HG02970 (cell line): ENCODE measurements around the gene CLMN.
"Not testable (repeated sequence)": the region's sequence is repeated elsewhere in the genome, so short reads cannot be mapped to it uniquely, and the experiment has no call there.

Source experiments
- ATAC-seq: cut with Tn5 transposase; IDR thresholded peaks from one replicate; pipeline ENCODE4 v1.9.1; 2021; ENCODE audit warnings: mild to moderate bottlenecking, moderate library complexity, moderate number of reproducible peaks; ENCODE audit not compliant: unreplicated experiment, low FRiP score

CLMN gene

GRCh38 chr14:95206534-95206933 is 113.2 kb downstream of the CLMN start:
- ATAC-seq, result no peak

GRCh38 chr14:95204705-95205104 is 115.0 kb downstream of the CLMN start:
- ATAC-seq, result no peak

- ATAC-seq, result not testable (repeated sequence)
Measured at GRCh38 chr14:95201745-95202144, 118.0 kb downstream of the CLMN start.

GRCh38 chr14:95200404-95200803 is 119.3 kb downstream of the CLMN start:
- no peak for ATAC-seq

- ATAC-seq, result no peak
Measured at GRCh38 chr14:95199298-95199983, 120.3 kb downstream of the CLMN start.

- ATAC-seq, result no peak
Measured at GRCh38 chr14:95198320-95198719, 121.4 kb downstream of the CLMN start.

- ATAC-seq, result no peak
Measured at GRCh38 chr14:95197551-95197950, 122.2 kb downstream of the CLMN start.

GRCh38 chr14:95196826-95197545 is 122.7 kb downstream of the CLMN start:
- no peak for ATAC-seq

GRCh38 chr14:95196268-95196667 is 123.4 kb downstream of the CLMN start:
- no peak for ATAC-seq

- no peak for ATAC-seq
Measured at GRCh38 chr14:95195031-95195430, 124.7 kb downstream of the CLMN start.

GRCh38 chr14:95193081-95193480 is 126.6 kb downstream of the CLMN start:
- no peak for ATAC-seq

GRCh38 chr14:95192311-95192710 is 127.4 kb downstream of the CLMN start:
- ATAC-seq, result no peak

GRCh38 chr14:95191445-95192199 is 128.1 kb downstream of the CLMN start:
- ATAC-seq, result no peak

GRCh38 chr14:95190857-95191256 is 128.9 kb downstream of the CLMN start:
- no peak for ATAC-seq

GRCh38 chr14:95190346-95190840 is 129.3 kb downstream of the CLMN start:
- no peak for ATAC-seq

- no peak for ATAC-seq
Measured at GRCh38 chr14:95189367-95190132, 130.2 kb downstream of the CLMN start.

GRCh38 chr14:95188380-95188779 is 131.3 kb downstream of the CLMN start:
- ATAC-seq, result no peak

GRCh38 chr14:95185767-95186392 is 133.8 kb downstream of the CLMN start:
- ATAC-seq, result no peak

GRCh38 chr14:95185033-95185766 is 134.5 kb downstream of the CLMN start:
- no peak for ATAC-seq
